ENCODE data around the gene ZNF407.
"Not testable (repeated sequence)": the region's sequence is repeated elsewhere in the genome, so short reads cannot be mapped to it uniquely, and the experiment has no call there.

Gene ZNF407

DNA sequence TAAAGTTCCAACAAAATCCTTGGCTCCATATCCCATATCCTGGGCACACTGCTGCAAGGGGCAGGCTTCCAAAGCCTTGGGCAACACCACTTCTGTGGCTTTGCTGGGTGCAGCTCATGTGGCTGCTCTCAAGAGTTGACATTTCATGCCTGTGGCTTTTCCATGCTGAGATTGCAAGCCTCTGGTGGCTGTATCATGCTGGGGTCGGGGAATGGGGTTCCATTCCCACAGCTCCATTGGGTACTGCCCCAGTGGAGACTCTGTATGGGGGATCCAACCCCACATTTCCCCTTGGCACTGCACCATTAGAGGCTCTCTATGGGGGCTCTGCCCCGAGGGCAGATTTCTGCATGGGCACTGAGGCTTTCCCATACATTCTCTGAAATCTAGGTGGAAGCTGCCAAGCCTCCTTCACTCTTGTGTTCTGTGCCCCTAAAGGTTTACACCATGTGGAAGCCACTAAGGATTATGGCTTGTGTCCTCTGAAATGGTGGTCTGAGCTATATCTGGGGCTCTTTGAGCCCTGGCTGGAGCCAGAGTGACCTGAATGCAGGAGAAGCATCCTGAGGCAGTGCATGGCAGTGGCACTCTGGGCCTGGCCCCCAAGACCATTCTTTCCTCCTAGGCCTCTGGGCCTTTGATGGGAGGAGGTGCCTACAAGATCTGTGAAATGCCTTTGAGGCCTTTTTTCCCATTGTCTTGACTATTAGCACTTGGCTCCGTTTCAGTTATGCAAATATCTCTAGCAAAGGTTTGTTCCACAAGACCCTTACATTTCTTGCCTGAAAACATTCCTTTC is 503.4 kb downstream of the ZNF407 start:
- DNase-seq (ENCODE audit: low read depth in 2 of 2): no peak

DNA sequence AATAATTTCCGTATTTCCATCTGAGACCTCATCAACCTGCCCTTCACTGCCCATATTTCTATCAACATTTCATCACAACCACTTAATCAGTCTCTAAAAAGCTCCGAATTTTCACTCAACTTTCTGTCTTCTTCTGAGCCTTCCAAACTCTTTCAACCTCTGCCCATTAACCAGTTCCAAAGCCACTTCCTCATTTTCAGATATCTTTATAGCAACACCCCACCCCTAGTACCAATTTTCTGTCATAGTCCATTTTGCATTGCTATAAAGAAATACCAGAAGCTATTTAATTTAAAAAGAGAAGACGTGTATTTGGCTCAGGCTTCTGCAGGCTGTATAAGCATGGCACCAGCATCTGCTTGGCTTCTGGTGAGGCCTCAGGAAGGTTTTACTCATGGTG is 504.2 kb downstream of the ZNF407 start:
- DNase-seq (ENCODE audit: low read depth in 2 of 2): no peak

DNA sequence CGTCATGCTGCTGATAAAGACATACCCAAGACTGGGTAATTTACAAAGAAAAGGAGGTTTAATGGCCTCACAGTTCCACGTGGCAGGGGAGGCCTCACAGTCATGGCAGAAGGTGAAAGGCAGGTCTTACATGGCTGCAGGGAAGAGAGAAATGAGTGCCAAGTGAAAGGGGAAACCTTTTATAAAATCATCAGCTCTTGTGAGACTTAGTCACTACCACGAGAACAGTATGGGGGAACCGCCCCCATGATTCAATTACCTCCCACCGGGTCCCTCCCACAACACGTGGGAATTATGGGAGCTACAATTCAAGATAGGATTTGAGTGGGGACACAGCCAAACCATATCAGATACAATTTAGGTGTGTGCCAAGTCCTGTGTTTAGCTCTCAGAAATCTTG is 506.4 kb downstream of the ZNF407 start:
- not testable (repeated sequence) for DNase-seq (ENCODE audit: low read depth in 2 of 2)

DNA sequence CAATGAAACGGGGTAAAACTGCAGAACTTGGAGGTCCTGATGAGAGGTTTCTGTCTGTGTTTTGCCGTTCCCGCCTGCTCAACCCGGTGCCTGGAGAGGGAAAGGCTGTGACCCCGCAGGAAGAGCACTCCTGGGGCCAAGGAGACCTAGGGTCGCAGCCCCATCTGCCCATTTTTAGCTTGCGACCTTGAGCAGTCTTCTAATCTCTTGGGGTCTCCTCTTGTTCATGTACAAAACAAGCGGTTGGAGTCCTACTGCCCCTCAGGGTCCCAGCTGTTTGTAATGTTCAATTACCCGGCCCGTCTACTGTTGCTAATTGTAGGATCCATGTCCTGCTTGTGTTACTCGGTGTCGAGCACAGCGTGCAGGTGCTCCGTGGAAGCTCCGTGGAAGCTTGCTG is 506.8 kb downstream of the ZNF407 start:
- no peak for DNase-seq (ENCODE audit: low read depth in 2 of 2)

GRCh38 chr18:75105551-75106254 is 508.0 kb downstream of the ZNF407 start:
- DNase-seq (ENCODE audit: low read depth in 2 of 2): no peak

- no peak for DNase-seq (ENCODE audit: low read depth in 2 of 2)
Measured at GRCh38 chr18:75106746-75107145, 509.1 kb downstream of the ZNF407 start.

GRCh38 chr18:75107196-75107930 is 509.7 kb downstream of the ZNF407 start:
- DNase-seq (ENCODE audit: low read depth in 2 of 2): no peak

- DNase-seq (ENCODE audit: low read depth in 2 of 2): no peak
Measured at GRCh38 chr18:75107931-75108276, 510.2 kb downstream of the ZNF407 start.

- no peak for DNase-seq (ENCODE audit: low read depth in 2 of 2)
Measured at GRCh38 chr18:75108579-75109318, 511.1 kb downstream of the ZNF407 start.

- DNase-seq (ENCODE audit: low read depth in 2 of 2): no peak
Measured at GRCh38 chr18:75109319-75109691, 511.6 kb downstream of the ZNF407 start.

DNA sequence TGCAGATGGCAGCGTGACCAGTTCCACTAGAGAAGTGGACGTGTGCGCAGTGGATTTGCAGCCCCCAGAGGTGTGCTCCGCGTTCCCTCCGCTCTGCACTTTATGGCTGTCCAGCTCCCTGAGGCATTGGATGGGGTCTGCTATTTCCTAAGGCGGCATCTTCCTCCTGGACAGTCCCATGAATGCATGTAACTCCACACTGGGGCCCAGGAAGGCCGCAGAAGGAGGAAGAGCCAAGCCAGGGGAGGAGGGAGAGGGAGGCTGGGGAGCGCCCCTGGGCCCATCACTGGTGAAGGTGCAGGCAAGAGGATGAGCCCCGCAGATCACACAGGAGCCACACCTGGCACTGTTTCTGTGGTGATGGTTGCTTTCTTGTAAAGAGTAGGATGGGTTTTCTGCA is 512.1 kb downstream of the ZNF407 start:
- DNase-seq (ENCODE audit: low read depth in 2 of 2): no peak

GRCh38 chr18:75110311-75110710 is 512.6 kb downstream of the ZNF407 start:
- DNase-seq (ENCODE audit: low read depth in 2 of 2): no peak

DNA sequence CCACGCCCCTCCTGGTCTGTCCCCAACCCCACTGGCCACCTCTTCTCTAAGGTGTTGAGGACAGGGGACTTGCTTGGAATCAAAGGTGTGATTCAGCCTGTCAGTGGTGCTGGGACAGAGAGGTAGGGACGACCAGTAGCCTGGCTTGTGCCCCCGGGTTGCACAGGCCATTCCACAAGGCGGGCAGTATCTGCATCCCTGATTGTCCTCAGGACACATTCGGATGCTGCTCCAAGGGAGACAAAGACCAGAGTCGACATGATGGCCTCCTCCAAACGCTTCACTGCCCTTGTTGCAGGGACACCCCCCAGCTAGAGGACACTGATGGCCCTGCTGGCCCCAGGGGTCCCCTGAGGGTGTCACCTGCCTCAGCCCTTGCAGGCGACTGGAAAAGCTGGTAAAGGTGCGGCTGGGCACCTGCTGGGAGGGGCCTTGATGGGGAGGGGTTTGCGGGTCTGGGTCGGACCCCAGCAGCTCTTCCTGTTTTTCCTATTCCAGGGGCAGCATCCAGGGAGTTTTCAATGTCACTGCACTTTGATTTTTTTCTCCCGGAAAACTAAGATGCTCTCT is 513.3 kb downstream of the ZNF407 start:
- DNase-seq (ENCODE audit: low read depth in 2 of 2): no peak

GRCh38 chr18:75111760-75112159 is 514.1 kb downstream of the ZNF407 start:
- no peak for DNase-seq (ENCODE audit: low read depth in 2 of 2)

- no peak for DNase-seq (ENCODE audit: low read depth in 2 of 2)
Measured at GRCh38 chr18:75112186-75113096, 514.8 kb downstream of the ZNF407 start.

DNA sequence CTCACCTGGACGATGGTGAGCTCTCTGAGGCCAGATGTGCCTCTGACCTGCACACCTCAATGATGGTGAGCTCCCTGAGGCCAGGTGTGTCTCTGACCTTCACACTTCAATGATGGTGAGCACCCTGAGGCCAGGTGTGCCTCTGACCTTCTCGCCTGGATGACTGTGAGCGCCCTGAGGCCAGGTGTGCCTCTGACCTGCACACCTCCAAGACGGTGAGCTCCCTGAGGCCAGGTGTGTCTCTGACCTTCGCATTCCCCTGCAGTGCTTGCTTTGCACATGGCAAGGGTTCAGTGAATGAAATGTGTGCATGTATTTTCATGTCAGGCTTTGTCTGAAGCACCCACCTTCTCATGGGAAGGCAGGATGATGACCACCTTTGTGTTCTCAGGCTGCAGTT is 515.8 kb downstream of the ZNF407 start:
- no peak for DNase-seq (ENCODE audit: low read depth in 2 of 2)

DNA sequence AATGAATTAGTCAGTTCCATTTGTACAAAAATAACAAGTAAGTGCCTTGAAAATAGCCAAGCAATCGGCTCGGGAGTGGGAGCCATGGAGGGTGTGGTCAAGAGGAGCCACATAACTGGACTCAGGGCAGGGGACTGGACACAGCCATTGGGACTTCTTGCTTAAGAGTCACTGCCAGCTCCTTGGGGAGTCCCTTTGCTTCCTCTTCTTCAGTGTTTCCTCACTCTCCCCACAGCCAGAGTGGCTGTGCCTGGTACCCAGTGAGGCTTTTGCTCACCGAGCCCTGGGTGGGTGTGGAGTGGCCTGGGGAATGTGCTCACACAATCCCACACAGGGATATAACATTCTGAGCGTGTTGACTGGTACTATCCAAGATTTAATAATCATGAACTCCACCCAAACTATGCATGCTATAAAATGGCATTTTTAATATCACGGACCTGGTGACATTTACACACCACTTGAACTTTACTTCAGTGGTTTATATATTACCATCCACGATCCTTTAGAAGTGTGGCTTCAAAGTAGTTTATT is 516.6 kb downstream of the ZNF407 start:
- no peak for DNase-seq (ENCODE audit: low read depth in 2 of 2)

Measured in fibroblast of skin of left biceps (primary cell).